ENCODE data around the gene PTPRK.

DNA sequence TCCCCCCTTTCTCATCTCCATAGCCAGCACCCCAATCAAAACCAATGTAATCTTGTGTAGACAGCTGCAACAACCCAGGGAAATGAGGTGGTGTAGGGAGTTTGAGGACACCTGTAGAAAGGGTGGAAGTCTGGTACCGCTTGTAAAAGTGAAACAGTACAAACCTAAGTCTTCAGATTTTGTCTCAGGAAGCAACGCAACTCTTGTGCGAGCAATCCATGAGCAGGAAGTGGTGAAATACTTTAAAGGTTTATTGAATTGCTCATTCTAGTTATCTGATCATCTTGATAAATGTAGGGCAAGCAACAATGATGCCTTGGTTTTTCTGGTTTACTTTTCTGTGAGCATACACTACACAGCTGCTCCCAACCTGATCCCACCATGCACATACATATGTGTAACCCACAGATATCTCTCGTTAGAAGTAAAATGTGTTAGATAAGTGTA lies 548.4 kb downstream of the PTPRK start:
- TF ChIP-seq, protein P1, sequence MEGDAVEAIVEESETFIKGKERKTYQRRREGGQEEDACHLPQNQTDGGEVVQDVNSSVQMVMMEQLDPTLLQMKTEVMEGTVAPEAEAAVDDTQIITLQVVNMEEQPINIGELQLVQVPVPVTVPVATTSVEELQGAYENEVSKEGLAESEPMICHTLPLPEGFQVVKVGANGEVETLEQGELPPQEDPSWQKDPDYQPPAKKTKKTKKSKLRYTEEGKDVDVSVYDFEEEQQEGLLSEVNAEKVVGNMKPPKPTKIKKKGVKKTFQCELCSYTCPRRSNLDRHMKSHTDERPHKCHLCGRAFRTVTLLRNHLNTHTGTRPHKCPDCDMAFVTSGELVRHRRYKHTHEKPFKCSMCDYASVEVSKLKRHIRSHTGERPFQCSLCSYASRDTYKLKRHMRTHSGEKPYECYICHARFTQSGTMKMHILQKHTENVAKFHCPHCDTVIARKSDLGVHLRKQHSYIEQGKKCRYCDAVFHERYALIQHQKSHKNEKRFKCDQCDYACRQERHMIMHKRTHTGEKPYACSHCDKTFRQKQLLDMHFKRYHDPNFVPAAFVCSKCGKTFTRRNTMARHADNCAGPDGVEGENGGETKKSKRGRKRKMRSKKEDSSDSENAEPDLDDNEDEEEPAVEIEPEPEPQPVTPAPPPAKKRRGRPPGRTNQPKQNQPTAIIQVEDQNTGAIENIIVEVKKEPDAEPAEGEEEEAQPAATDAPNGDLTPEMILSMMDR (IDR thresholded peaks at IDR 0.05): no peak
- TF ChIP-seq POLR2A (IDR thresholded peaks at IDR 0.05): no peak

Data from transverse colon (tissue), 3 donors.